ENCODE data around the gene SH3RF1. TPM values are rescaled to one million over a fixed set of nuclear protein-coding genes. Genes with fewer than 3 reads are reported as not detected.

Gene SH3RF1
- total RNA-seq, 1 donor from 2014 or later, result 35.2 TPM

- Mint-ChIP-seq H3K27me3 (ENCODE audit: unreplicated experiment) (peaks cover 4% of the 10 kb centered on the region), H3K36me3 (ENCODE audit: unreplicated experiment) (no peaks in the 10 kb centered on the region), H3K4me3 (ENCODE audit: unreplicated experiment) (no peak overlapping the region), H3K4me1 (ENCODE audit: low read depth, unreplicated experiment) (peaks cover 12% of the 10 kb centered on the region), H3K9me3 (ENCODE audit: unreplicated experiment) (peaks cover 2% of the 10 kb centered on the region), H3K27ac (ENCODE audit: unreplicated experiment) (no peak overlapping the region)
- TF ChIP-seq, protein P1, sequence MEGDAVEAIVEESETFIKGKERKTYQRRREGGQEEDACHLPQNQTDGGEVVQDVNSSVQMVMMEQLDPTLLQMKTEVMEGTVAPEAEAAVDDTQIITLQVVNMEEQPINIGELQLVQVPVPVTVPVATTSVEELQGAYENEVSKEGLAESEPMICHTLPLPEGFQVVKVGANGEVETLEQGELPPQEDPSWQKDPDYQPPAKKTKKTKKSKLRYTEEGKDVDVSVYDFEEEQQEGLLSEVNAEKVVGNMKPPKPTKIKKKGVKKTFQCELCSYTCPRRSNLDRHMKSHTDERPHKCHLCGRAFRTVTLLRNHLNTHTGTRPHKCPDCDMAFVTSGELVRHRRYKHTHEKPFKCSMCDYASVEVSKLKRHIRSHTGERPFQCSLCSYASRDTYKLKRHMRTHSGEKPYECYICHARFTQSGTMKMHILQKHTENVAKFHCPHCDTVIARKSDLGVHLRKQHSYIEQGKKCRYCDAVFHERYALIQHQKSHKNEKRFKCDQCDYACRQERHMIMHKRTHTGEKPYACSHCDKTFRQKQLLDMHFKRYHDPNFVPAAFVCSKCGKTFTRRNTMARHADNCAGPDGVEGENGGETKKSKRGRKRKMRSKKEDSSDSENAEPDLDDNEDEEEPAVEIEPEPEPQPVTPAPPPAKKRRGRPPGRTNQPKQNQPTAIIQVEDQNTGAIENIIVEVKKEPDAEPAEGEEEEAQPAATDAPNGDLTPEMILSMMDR (IDR thresholded peaks at IDR 0.05; ENCODE audit: partially characterized antibody, unreplicated experiment), result no peak
- no peak for DNase-seq
Measured at GRCh38 chr4:169070071-169070894, 200.5 kb downstream of the SH3RF1 start.

- Mint-ChIP-seq H3K36me3 (ENCODE audit: unreplicated experiment) (no peaks in the 10 kb centered on the region), H3K4me1 (ENCODE audit: low read depth, unreplicated experiment) (peaks cover 12% of the 10 kb centered on the region), H3K27me3 (ENCODE audit: unreplicated experiment) (peaks cover 4% of the 10 kb centered on the region), H3K4me3 (ENCODE audit: unreplicated experiment) (no peak overlapping the region), H3K9me3 (ENCODE audit: unreplicated experiment) (peaks cover 2% of the 10 kb centered on the region), H3K27ac (ENCODE audit: unreplicated experiment) (no peak overlapping the region)
- DNase-seq, result no peak
- TF ChIP-seq, protein P1 (IDR thresholded peaks at IDR 0.05; ENCODE audit: partially characterized antibody, unreplicated experiment), result no peak
Measured at GRCh38 chr4:169068423-169068822, 202.3 kb downstream of the SH3RF1 start.

DNA sequence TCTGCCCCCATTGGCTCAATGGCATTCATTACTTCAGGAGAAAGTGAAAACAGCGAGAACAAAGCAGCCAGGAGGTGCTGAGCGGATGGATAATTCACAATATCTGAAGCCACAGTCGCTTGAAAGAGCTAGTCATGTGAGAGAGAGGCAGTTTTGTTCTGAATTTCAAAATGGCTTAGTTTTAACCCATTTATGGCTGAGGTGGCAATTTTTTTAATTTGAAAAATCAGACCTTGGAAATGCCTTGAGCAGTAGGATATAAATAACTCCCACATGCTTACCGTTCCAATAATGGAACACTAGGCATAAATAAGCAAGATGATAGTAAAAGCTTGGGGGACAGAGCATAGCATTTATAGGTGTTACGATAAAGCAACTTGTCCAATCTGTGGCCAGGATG is 203.8 kb downstream of the SH3RF1 start:
- Mint-ChIP-seq H3K4me3 (ENCODE audit: unreplicated experiment) (no peak overlapping the region), H3K9me3 (ENCODE audit: unreplicated experiment) (peaks cover 2% of the 10 kb centered on the region), H3K27me3 (ENCODE audit: unreplicated experiment) (peaks cover 4% of the 10 kb centered on the region), H3K4me1 (ENCODE audit: low read depth, unreplicated experiment) (peaks cover 12% of the 10 kb centered on the region), H3K36me3 (ENCODE audit: unreplicated experiment) (no peaks in the 10 kb centered on the region), H3K27ac (ENCODE audit: unreplicated experiment) (no peak overlapping the region)
- DNase-seq, result no peak
- TF ChIP-seq, protein P1 (IDR thresholded peaks at IDR 0.05; ENCODE audit: partially characterized antibody, unreplicated experiment), result no peak

DNA sequence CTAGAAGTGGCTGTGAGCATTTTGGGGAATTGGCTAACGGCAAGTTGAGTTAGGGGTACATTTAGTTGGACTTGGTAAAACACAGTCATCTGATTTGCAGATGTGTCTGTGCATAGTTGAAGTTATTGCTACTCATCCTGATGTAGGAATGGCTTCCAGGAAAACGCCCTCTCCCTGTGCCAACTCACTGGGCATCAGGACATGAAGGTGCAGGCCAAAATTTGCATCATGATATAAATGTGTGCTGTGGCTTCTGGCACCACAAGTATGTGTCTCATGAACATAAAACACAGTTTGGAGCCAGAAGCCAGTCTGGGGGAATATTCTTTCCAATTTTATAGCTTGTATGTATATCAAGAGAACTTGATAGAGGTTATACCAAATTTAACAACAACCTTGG is 206.5 kb downstream of the SH3RF1 start:
- TF ChIP-seq, protein P1 (IDR thresholded peaks at IDR 0.05; ENCODE audit: partially characterized antibody, unreplicated experiment), result no peak
- peaks cover 6% of the 10 kb centered on the region for H3K4me1 Mint-ChIP-seq (ENCODE audit: low read depth, unreplicated experiment)
- H3K27ac Mint-ChIP-seq (ENCODE audit: unreplicated experiment), result no peak overlapping the region
- peaks cover 4% of the 10 kb centered on the region for H3K36me3 Mint-ChIP-seq (ENCODE audit: unreplicated experiment)
- H3K4me3 Mint-ChIP-seq (ENCODE audit: unreplicated experiment), result no peak overlapping the region
- H3K27me3 Mint-ChIP-seq (ENCODE audit: unreplicated experiment), result peaks cover 3% of the 10 kb centered on the region
- no peaks in the 10 kb centered on the region for H3K9me3 Mint-ChIP-seq (ENCODE audit: unreplicated experiment)
- DNase-seq, result no peak

DNA sequence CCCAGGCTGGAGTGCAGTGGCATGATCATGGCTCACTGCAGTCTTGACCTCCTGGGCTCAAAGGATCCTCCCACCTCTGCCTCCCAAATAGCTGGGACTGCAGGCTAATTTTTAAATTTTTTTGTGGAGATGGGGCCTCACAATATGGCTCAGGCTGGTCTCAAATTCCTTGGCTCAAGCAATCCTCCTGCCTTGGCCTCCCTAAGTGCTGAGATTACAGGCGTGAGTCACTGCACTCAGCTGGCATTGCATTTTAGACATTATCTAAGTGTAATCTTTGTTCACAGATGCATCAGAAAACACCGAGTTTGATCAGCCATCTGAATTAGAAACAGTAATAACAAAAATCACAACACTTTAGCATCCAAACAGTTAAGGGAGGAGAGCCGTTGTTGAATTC is 207.3 kb downstream of the SH3RF1 start:
- H3K27me3 Mint-ChIP-seq (ENCODE audit: unreplicated experiment), result peaks cover 3% of the 10 kb centered on the region
- no peak overlapping the region for H3K27ac Mint-ChIP-seq (ENCODE audit: unreplicated experiment)
- no peak for DNase-seq
- peaks cover 4% of the 10 kb centered on the region for H3K36me3 Mint-ChIP-seq (ENCODE audit: unreplicated experiment)
- peaks cover 6% of the 10 kb centered on the region for H3K4me1 Mint-ChIP-seq (ENCODE audit: low read depth, unreplicated experiment)
- no peaks in the 10 kb centered on the region for H3K9me3 Mint-ChIP-seq (ENCODE audit: unreplicated experiment)
- H3K4me3 Mint-ChIP-seq (ENCODE audit: unreplicated experiment), result no peak overlapping the region
- TF ChIP-seq, protein P1 (IDR thresholded peaks at IDR 0.05; ENCODE audit: partially characterized antibody, unreplicated experiment), result no peak

All from glutamatergic neuron (in vitro differentiated cells).